HFF-Myc (cell line): ENCODE data around the gene TANGO2.

Source experiments
- DNase-seq: peaks from one replicate; pipeline ENCODE4 v3.0.0-alpha.2; 2011; ENCODE audit warnings: low read depth; ENCODE audit errors: extremely low read depth
- H3K4me3 ChIP-seq: replicated peaks from 2 replicates; pipeline ENCODE4 v1.5.1; 2011; ENCODE audit warnings: low read depth, mild to moderate bottlenecking, control low read depth, low read length
- CTCF ChIP-seq: IDR thresholded peaks from 2 replicates; pipeline ENCODE4 v1.5.1; 2012; ENCODE audit warnings: mild to moderate bottlenecking, low read depth, low read length, control low read depth; ENCODE audit errors: missing control alignments

Gene TANGO2

GRCh38 chr22:20001082-20001638 is 19.8 kb upstream of the TANGO2 start:
- no peak for DNase-seq
- no peak overlapping the region for H3K4me3 ChIP-seq
- TF ChIP-seq CTCF: no peak

GRCh38 chr22:20002128-20002527 is 18.8 kb upstream of the TANGO2 start:
- H3K4me3 ChIP-seq: no peak overlapping the region
- no peak for DNase-seq
- TF ChIP-seq CTCF: no peak

- TF ChIP-seq CTCF: no peak
- H3K4me3 ChIP-seq: no peak overlapping the region
- no peak for DNase-seq
These were observed 18.3 kb upstream of the TANGO2 start for GRCh38 chr22:20002636-20003035.

- no peak for TF ChIP-seq CTCF
- no peak overlapping the region for H3K4me3 ChIP-seq
- no peak for DNase-seq
These were observed 17.6 kb upstream of the TANGO2 start for GRCh38 chr22:20003304-20003703.

GRCh38 chr22:20004464-20004863 is 16.4 kb upstream of the TANGO2 start:
- DNase-seq: no peak
- TF ChIP-seq CTCF: no peak
- H3K4me3 ChIP-seq: no peak overlapping the region

- DNase-seq: no peak
- no peak for TF ChIP-seq CTCF
- H3K4me3 ChIP-seq: no peak overlapping the region
These were observed 12.5 kb upstream of the TANGO2 start for GRCh38 chr22:20008221-20008995.
